ENCODE measurements around the gene ADGRL2. TPM values are rescaled to one million over a fixed set of nuclear protein-coding genes. Genes with fewer than 3 reads are reported as not detected.

ADGRL2 gene
- total RNA-seq, 1 donor from 2014 or later, result 41.9 TPM

DNA sequence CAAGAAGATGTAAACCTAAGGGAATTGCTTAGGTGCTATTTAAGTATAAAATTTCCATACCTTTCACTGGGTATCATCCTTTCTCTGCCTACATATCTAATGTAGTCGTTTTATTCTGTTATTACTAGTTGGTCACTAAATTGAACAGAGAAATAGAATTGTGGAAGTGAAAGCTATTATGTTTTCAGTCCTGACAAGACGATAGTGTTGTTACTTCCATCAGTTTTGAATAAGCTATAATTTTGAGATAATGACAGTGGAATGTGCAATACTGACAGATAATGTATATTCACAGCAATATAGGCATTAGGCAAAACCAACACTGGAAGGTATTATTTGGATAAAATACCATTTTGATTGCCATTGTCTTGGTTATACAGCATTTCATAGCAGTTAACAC lies 181.8 kb downstream of the ADGRL2 start:
- DNase-seq (ENCODE audit: low spot score), result no peak

DNA sequence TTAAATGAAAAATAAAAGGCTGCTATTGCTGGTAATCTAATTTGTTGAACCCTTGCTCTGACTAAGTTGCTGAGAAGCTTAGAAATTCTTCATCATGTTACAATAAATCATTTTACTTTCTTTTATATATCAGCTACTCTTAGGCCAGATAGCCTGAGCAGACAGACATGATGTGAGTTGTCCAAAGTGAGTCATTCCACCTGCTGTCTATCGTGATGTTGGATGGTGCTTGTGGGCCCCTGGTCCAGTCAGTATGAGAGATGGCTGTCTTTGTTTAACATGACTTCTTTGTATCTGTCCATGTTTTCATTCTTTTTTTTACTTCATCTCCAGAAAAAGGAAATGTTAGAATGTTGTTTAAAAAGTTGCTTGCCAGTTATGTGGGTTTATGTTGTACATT lies 188.8 kb downstream of the ADGRL2 start:
- DNase-seq (ENCODE audit: low spot score), result no peak

- DNase-seq (ENCODE audit: low spot score), result no peak
Observed at GRCh38 chr1:81990241-81990640, 189.5 kb downstream of the ADGRL2 start.

GRCh38 chr1:81998165-81998564 lies 197.4 kb downstream of the ADGRL2 start:
- DNase-seq (ENCODE audit: low spot score), result no peak

DNA sequence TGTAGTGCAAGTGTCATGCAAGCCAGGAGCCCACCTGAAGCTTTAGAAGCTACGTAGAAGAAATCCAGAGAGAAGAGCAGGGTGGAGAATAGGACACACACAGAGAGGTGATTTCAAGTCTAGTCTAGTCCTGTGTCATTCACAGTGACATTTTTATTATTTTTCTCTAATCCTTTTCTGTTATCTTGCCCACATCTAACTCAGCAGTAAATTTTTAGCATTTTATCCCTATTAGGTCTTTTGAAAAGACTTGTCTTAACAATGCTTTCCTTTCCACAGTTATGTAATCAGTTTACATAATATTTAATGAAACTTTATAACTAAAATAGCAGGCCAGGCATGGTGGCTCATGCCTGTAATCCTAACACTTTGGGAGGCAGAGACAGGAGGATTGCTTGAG lies 198.6 kb downstream of the ADGRL2 start:
- no peak for DNase-seq (ENCODE audit: low spot score)

- DNase-seq (ENCODE audit: low spot score), result no peak
Observed at GRCh38 chr1:82000221-82000620, 199.5 kb downstream of the ADGRL2 start.

DNA sequence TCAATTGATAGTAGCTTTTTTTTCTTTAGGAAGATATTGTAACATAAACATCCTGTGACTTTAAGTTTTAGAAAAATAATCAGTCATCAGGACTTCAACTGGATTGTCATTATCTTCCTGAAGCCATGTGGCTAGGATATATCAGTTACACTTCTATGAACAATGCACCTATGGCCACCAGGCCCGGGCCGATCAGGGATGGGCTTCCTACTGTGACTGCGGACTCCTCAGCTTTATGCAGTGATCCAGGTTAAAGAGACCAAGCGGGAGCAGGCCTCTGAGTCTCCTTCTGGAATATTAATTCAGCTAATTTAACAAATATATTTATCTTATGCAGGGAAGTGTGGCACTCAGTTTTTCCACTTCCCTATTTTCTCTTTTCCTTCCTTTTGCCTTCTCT lies 200.6 kb downstream of the ADGRL2 start:
- no peak for DNase-seq (ENCODE audit: low spot score)

DNA sequence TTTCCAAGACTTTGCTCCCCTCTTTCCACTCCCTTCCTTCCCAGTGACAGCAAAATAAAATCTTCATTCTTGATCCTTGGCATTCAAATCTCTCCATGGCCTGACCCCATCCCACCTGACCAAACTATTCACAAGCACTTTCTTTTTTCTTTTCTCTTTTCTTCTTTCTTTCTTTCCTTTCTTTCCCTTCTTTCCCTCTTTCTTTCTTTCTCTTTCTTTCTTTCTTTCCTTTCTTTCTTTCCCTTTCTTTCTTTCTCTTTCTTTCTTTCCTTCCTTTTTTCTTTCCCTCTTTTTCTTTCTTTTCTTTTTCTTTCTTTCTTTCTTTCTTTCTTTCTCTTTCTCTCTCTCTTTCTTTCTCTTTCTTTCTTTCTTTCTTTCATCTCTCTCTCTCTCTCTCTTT lies 207.1 kb downstream of the ADGRL2 start:
- no peak for DNase-seq (ENCODE audit: low spot score)

DNA sequence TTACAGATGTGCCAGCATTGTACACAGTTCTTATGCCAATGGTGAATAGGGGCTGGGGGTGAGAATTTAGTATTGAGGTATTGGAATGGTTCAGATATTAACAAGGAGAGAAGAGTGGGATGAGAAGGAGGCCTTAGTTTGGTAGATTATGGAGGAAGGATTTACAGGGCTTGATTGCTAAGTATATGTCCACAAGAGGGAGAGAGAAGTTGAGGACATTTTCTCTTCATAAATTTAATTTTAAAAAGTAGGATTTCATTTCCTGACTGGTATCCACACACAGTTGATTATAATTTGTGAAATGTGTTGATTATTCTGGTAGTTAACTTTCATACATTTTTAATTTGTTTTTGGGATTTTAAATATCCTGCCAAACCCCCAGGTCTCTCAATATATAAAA lies 213.0 kb downstream of the ADGRL2 start:
- DNase-seq (ENCODE audit: low spot score), result no peak

GRCh38 chr1:82015444-82015843 lies 214.7 kb downstream of the ADGRL2 start:
- no peak for DNase-seq (ENCODE audit: low spot score)

DNA sequence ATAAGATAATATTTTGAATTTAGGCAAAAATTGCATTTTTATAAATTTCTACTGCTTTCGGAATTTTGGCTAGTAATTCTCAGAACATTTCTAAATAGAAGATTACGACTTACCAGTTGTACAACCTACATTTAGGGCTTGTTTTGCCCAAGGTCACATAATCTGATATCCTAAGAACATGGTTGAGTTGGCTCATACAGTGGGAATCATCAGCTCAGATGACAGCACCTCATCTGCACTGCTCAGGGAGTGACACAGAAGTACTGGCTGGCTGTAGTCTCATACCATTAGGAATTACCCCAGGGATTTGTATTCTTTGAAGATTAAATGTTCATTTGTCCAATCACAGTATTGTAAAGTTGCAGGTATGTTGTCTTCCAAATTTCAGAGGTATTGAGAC lies 217.6 kb downstream of the ADGRL2 start:
- no peak for DNase-seq (ENCODE audit: low spot score)

GRCh38 chr1:82019508-82019907 lies 218.8 kb downstream of the ADGRL2 start:
- no peak for DNase-seq (ENCODE audit: low spot score)

GRCh38 chr1:82030830-82031229 lies 230.1 kb downstream of the ADGRL2 start:
- no peak for DNase-seq (ENCODE audit: low spot score)

GRCh38 chr1:82032068-82032467 lies 231.3 kb downstream of the ADGRL2 start:
- no peak for DNase-seq (ENCODE audit: low spot score)

- no peak for DNase-seq (ENCODE audit: low spot score)
Observed at GRCh38 chr1:82034812-82035211, 234.1 kb downstream of the ADGRL2 start.
